Thyroid gland (tissue), 4 donors: ENCODE measurements around the gene REPS2. TPM values are rescaled to one million over a fixed set of nuclear protein-coding genes. Genes with fewer than 3 reads are reported as not detected.

Experiments
- DNase-seq, 2 donors: peaks; one replicate each; pipeline ENCODE4 v3.0.0-alpha.2; 2019
- H3K27ac ChIP-seq, 3 donors: fragments of 200-600 bp; sonication (generic); 1 replicate in 2 of 3; 2 replicates in 1 of 3; pipeline ENCODE4 v1.5.1; 2016 to 2019; ENCODE audit warnings: mild to moderate bottlenecking in 1 of 3, moderate library complexity in 1 of 3
- H3K27me3 ChIP-seq: fragments of 200-600 bp; sonication (generic); one replicate; pipeline ENCODE4 v1.5.1; 2019
- H3K36me3 ChIP-seq, 2 donors: fragments of 200-600 bp; sonication (generic); one replicate each; pipeline ENCODE4 v1.5.1; 2016 to 2019
- H3K4me1 ChIP-seq, 2 donors: fragments of 200-600 bp; sonication (generic); one replicate each; pipeline ENCODE4 v1.5.1; 2017 to 2019
- H3K4me3 ChIP-seq, 3 donors: fragments of 200-600 bp; sonication (generic); replicated peaks in 1 of 3; 1 replicate in 2 of 3; 2 replicates in 1 of 3; pipeline ENCODE4 v1.5.1; 2016; ENCODE audit warnings: mild to moderate bottlenecking in 1 of 3
- H3K9me3 ChIP-seq: fragments of 200-600 bp; sonication (generic); one replicate; pipeline ENCODE4 v1.5.1; 2017
- CTCF ChIP-seq, 6 experiments: fragments of 200-600 bp in 3 of 6; fragments of 450-650 bp in 3 of 6; sonication (generic) in 3 of 6; IDR thresholded peaks; one replicate each; pipeline ENCODE4 v1.5.1; 2016 to 2019; ENCODE audit warnings: antibody characterized with exemption in 6 of 6, mild to moderate bottlenecking in 2 of 6, inconsistent platforms in 1 of 6, moderate library complexity in 1 of 6
- POLR2A ChIP-seq, 2 donors: fragments of 450-650 bp; IDR thresholded peaks; one replicate each; pipeline ENCODE4 v1.6.1; 2017; ENCODE audit warnings: antibody characterized with exemption in 2 of 2, mild to moderate bottlenecking in 2 of 2, moderate library complexity in 1 of 2
- WGBS, 2 donors: methylation state at CpG; one replicate each; pipeline ENCODE4 v1.1.5; 2017; 5-methylcytosine and 5-hydroxymethylcytosine counted together
- intact Hi-C: fragments of 100-400 bp; cut with DNase I; formaldehyde crosslinking; loops from one replicate; pipeline ENCODE4 v1.15.1; 2023
- small RNA-seq: library from RNA; depleted of rRNA; stranded (forward); fragments of <200 nt; gene quantifications from one replicate; pipeline ENCODE3, GENCODE V24; 2016
- total RNA-seq, 4 donors: library from RNA; depleted of rRNA; stranded (reverse); fragments of >200 nt; gene quantifications; one replicate each; pipeline ENCODE4 v1.2.3, GENCODE V29; 2016

The REPS2 gene
- total RNA-seq, 4 donors from 2014 or later: 6.7 to 14.5 (median 8.8) TPM

DNA sequence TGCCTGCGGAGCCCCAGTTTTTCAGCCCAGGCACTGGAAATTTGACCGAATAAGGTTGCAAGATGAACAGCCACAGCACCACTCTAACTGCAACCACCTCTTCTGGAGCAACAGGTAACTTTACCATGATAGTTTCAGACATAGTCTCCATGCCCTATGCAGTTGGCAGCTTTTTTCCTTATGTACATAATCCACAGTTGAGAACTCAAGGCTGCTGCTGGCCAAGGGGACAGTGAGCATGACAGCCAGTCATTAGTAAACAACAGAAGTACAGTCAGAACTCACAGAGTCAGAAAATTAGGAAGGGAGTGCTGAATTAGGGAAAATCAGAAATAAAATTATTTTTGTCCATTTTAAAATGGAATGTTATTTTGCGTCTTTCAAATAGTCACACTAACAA lies 235.9 kb downstream of the REPS2 start:
- 94% methylated on average over 3 of the region's 3 CpGs for WGBS, 2 donors
- H3K4me1 ChIP-seq: no peaks in the 10 kb centered on the region
- no peak for DNase-seq
- H3K36me3 ChIP-seq: no peaks in the 10 kb centered on the region
- intact Hi-C loops: no loop called here
- H3K9me3 ChIP-seq: no peaks in the 10 kb centered on the region
- H3K27me3 ChIP-seq: no peaks in the 10 kb centered on the region
- H3K4me3 ChIP-seq: no peak overlapping the region
- TF ChIP-seq POLR2A (IDR thresholded peaks at IDR 0.05) (no peak), CTCF (IDR thresholded peaks at IDR 0.05) (no peak)
- no peak overlapping the region for H3K27ac ChIP-seq

DNA sequence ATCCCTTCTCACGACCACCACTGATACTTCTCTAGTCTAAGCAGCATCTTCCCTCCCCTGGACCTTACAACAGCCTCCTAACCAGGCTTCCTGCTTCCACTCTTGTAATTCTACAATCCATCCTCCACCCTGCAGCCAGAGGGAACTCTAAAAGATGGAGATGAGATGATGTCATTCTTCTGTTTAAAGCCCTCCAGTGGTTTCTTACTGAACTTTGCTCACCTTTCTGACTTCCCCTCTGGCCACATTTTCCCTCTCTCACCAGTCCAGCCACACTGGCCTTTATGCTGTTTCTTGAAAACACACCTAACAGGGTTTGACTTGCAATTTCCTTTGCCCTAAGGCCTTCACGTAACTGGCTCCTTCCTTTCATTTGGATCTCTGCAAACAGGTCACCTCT lies 237.1 kb downstream of the REPS2 start:
- Histone ChIP-seq H3K36me3 (no peaks in the 10 kb centered on the region), H3K4me3 (no peak overlapping the region), H3K4me1 (no peaks in the 10 kb centered on the region), H3K27ac (no peak overlapping the region), H3K27me3 (no peaks in the 10 kb centered on the region), H3K9me3 (no peaks in the 10 kb centered on the region)
- no peak for TF ChIP-seq CTCF (IDR thresholded peaks at IDR 0.05)
- no peak for TF ChIP-seq POLR2A (IDR thresholded peaks at IDR 0.05)
- WGBS, 2 donors: 90 to 98% methylated on average over 2 of the region's 2 CpGs
- no peak for DNase-seq
- intact Hi-C loops: no loop called here

GRCh38 chrX:17185431-17185830 lies 239.0 kb downstream of the REPS2 start:
- Histone ChIP-seq H3K27me3 (no peaks in the 10 kb centered on the region), H3K4me1 (no peaks in the 10 kb centered on the region), H3K9me3 (no peaks in the 10 kb centered on the region), H3K27ac (no peak overlapping the region), H3K36me3 (no peaks in the 10 kb centered on the region), H3K4me3 (no peak overlapping the region)
- no peak for DNase-seq
- TF ChIP-seq POLR2A (IDR thresholded peaks at IDR 0.05) (no peak), CTCF (IDR thresholded peaks at IDR 0.05) (no peak)
- intact Hi-C loops: no loop called here
- 96 to 97% methylated on average over 5 of the region's 5 CpGs for WGBS, 2 donors

DNA sequence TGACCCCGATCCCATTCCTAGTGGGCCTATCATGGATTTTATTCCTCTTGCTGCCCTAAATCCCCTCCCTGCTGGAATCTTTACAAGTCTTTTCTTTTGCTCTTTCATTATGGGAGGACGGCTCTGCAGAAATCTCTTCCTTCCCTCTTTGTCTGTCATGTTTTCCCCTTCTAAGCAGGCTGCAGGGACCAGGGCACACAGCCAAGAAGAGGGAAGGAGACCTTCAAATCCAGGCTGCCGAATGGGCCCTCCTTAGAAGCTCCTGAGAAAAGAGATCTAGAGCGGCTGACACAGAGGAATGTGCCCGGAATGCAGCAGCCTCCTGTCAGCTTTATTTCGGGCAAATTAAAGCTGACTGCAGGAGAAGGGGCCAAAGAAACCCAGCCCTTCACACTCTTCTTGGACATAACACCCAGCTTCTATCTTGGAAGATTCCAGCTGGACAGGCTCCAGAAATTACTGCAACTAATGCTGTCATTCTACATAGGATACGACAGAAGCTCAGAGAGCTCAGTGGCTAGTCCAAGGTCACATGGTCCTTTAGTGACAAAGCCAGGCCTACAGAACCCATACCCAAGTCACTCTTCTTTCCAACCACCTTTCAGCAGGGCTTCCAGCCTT lies 240.8 kb downstream of the REPS2 start:
- Histone ChIP-seq H3K4me3 (no peak overlapping the region), H3K36me3 (no peaks in the 10 kb centered on the region), H3K27me3 (no peaks in the 10 kb centered on the region), H3K4me1 (no peaks in the 10 kb centered on the region), H3K27ac (no peak overlapping the region), H3K9me3 (no peaks in the 10 kb centered on the region)
- intact Hi-C loops: no loop called here
- 53 to 58% methylated on average over 7 of the region's 7 CpGs for WGBS, 2 donors
- TF ChIP-seq CTCF (IDR thresholded peaks at IDR 0.05): no peak
- TF ChIP-seq POLR2A (IDR thresholded peaks at IDR 0.05): no peak
- DNase-seq: no peak

DNA sequence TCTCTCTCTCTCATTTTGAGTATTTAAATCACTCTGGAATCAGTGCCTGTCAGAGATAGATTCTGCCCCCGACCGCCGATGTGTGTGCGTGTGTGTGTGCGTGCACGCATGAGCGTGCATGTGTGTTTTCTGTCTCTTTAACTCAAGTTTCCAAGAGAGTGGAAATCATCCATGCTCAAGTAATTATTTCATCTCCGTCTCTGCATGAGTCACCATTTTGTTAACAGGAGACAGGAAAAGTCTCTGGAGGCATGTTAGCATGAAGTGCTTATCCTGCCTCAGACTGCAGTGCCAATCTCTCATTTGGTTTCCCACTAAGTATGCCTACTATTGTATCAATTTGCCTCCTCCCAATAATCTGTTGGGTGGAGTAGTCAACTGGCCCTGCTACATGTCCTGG lies 245.6 kb downstream of the REPS2 start:
- 82 to 84% methylated on average over 8 of the region's 8 CpGs for WGBS, 2 donors
- Histone ChIP-seq H3K4me3 (no peak overlapping the region), H3K27me3 (no peaks in the 10 kb centered on the region), H3K4me1 (no peaks in the 10 kb centered on the region), H3K36me3 (no peaks in the 10 kb centered on the region), H3K9me3 (no peaks in the 10 kb centered on the region), H3K27ac (no peak overlapping the region)
- no peak for TF ChIP-seq POLR2A (IDR thresholded peaks at IDR 0.05)
- TF ChIP-seq CTCF (IDR thresholded peaks at IDR 0.05): no peak
- no peak for DNase-seq
- intact Hi-C loops: no loop called here

Small RNA genes within 50 kb of the gene (small RNA-seq; reads per million reads assigned to genes)
- gene RF00019 (not detected), gene RF00190 (not detected)

Other genes with a start within 250 kb of the REPS2 start
- gene CTPS2, start 234.0 kb upstream of the REPS2 start, total RNA-seq: 10 to 100 TPM; 15.9 to 25.0 (median 19.3) TPM
- 10 to 100 TPM; 24.7 to 34.2 (median 31.0) TPM for gene SYAP1, start 227.0 kb upstream of the REPS2 start, total RNA-seq
- 10 to 100 TPM; 14.7 to 17.9 (median 16.3) TPM for gene TXLNG, start 160.2 kb upstream of the REPS2 start, total RNA-seq
- gene RBBP7, start 76.3 kb upstream of the REPS2 start, total RNA-seq: 10 to 100 TPM; 80.5 to 89.3 (median 86.3) TPM